ENCODE measurements around the gene PRSS38. TPM values are rescaled to one million over a fixed set of nuclear protein-coding genes. Genes with fewer than 3 reads are reported as not detected.

The PRSS38 gene
- total and polyA plus RNA-seq, 11 donors = not detected

DNA sequence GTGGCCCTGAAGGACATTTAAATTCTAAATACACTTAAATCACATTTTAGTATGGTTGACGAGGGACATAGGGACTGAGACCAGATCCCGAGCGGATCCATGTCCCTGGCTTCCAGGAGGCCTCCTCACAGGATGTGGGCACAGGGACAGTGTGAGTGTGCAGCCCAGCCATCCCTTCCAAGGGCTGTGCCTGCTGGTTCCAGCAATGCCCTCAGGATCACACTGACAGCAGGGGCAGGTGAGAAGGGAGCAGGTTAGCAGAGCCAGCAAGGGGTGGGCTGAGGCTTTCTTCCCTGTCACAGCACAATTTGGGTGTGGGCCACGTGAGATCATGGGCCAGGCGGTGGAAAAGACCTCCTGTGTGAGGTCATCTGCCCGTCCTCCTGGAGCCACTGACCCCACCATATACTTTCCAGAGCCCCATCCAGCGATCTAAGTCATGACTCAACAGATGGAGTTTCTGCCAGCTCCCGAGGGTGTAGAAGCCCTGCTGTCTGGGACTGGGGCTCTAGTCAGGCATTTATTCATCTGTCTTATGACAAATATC is 37.0 kb upstream of the PRSS38 start:
- Histone ChIP-seq H3K36me3 (peaks cover 0 to 40% (median 22%) of the 10 kb centered on the region in 9 donors), H3K27me3 (no peaks in the 10 kb centered on the region), H3K27ac (no peak overlapping the region), H3K4me3 (no peak overlapping the region), H3K4me1 (peaks cover 0 to 12% (median 0%) of the 10 kb centered on the region in 12 donors), H3K9me3 (no peaks in the 10 kb centered on the region)
- DNase-seq = peak in 1 of 5 donors; percentile 21
- peak in 1 of 4 donors; percentile 28 for ATAC-seq
- WGBS, 4 donors = 85 to 92% (median 89%) methylated on average over 7 to 8 of the region's 8 CpGs
- intact Hi-C loops (cut with DNase I) = no loop called here
- TF ChIP-seq, protein P1, sequence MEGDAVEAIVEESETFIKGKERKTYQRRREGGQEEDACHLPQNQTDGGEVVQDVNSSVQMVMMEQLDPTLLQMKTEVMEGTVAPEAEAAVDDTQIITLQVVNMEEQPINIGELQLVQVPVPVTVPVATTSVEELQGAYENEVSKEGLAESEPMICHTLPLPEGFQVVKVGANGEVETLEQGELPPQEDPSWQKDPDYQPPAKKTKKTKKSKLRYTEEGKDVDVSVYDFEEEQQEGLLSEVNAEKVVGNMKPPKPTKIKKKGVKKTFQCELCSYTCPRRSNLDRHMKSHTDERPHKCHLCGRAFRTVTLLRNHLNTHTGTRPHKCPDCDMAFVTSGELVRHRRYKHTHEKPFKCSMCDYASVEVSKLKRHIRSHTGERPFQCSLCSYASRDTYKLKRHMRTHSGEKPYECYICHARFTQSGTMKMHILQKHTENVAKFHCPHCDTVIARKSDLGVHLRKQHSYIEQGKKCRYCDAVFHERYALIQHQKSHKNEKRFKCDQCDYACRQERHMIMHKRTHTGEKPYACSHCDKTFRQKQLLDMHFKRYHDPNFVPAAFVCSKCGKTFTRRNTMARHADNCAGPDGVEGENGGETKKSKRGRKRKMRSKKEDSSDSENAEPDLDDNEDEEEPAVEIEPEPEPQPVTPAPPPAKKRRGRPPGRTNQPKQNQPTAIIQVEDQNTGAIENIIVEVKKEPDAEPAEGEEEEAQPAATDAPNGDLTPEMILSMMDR (IDR thresholded peaks at IDR 0.05) = no peak
- no peak for TF ChIP-seq POLR2A (IDR thresholded peaks at IDR 0.05)

DNA sequence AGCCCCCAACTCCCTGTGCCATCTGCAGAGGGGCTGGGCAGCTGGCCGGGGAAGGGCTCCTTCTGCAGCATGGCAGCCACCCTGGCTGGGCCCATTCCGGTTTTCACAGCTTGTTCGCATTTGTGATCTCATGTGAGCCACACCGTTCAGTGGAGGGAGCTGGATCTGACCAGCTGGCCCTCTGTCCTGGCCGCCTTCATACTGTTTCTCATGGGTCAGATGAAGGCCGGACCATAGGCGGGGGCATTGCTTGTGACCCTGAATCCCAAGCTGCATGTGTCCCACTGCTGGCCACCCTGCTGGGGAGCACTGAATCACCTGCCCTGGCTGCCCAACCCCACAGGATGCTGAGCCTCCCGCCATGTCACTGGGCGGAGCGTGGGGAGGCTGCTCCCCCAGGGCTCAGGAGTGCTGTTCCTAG is 36.4 kb upstream of the PRSS38 start:
- DNase-seq (peak in 1 of 5 donors; percentile 14), ATAC-seq (no peak)
- peaks cover 0 to 36% (median 22%) of the 10 kb centered on the region in 9 donors for H3K36me3 ChIP-seq
- H3K9me3 ChIP-seq = no peaks in the 10 kb centered on the region
- intact Hi-C loops (cut with DNase I) = no loop called here
- no peaks in the 10 kb centered on the region for H3K27me3 ChIP-seq
- 91 to 95% (median 92%) methylated on average over 4 to 10 of the region's 10 CpGs for WGBS, 4 donors
- TF ChIP-seq, protein P1 (IDR thresholded peaks at IDR 0.05) = no peak
- TF ChIP-seq POLR2A (IDR thresholded peaks at IDR 0.05) = no peak
- no peak overlapping the region for H3K4me3 ChIP-seq
- peaks cover 0 to 12% (median 0%) of the 10 kb centered on the region in 12 donors for H3K4me1 ChIP-seq
- H3K27ac ChIP-seq = no peak overlapping the region

GRCh38 chr1:227779685-227780084 is 35.8 kb upstream of the PRSS38 start:
- Histone ChIP-seq H3K9me3 (no peaks in the 10 kb centered on the region), H3K36me3 (peaks cover 0 to 33% (median 22%) of the 10 kb centered on the region in 9 donors), H3K27me3 (no peaks in the 10 kb centered on the region), H3K4me3 (no peak overlapping the region), H3K4me1 (peaks cover 0 to 10% (median 0%) of the 10 kb centered on the region in 12 donors), H3K27ac (no peak overlapping the region)
- DNase-seq = peak in 2 of 5 donors; percentile 1 to 11
- intact Hi-C loops (cut with DNase I) = no loop called here
- WGBS, 4 donors = 90 to 93% (median 92%) methylated on average over 7 of the region's 7 CpGs
- no peak for TF ChIP-seq POLR2A (IDR thresholded peaks at IDR 0.05)
- TF ChIP-seq, protein P1 (IDR thresholded peaks at IDR 0.05) = no peak
- ATAC-seq = no peak

DNA sequence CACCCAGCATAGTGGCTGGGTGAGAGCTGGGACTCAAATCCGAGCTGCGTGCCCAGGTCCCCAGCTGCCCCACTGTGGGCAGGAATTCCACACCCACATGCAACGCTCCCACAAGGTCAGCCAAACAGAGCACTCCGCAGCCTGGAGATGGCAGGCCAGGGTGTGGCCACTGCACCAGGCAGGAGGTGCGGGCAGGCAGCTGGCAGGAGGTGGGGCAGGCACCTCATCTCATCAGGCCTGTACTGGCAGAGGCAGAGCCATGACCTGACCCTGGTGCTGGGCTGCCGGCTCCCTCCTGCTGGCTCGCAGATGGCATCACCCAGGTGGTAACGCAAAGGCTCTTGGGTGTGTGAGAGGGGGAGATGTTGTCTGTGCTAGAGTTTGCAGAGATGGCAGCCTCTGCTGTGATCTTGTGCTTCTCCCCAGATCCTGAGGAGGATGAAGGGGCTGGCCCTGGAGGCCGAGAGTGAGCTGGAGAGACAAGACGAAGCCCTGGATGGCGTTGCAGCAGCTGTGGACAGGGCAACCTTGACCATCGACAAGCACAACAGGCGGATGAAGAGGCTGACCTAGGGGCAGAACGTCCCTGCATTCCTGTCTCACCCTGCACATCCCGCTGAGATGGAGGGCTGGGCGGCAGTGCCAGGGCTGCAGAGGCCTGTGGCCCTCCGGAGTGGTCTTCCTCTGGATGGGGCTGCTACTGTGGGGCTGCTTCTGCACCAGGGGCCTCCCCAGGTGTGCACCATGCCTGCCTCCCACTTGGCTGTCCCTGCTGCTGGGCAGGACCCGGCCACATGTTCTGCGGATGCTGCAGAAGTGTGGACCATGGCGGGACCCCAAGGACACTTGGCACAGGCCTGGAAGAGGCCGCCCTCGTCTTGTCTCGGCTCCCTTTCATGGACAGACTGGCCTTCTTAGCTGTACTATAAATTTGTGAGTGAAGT is 35.1 kb upstream of the PRSS38 start:
- Histone ChIP-seq H3K27ac (no peak overlapping the region), H3K36me3 (peaks cover 0 to 33% (median 22%) of the 10 kb centered on the region in 9 donors), H3K9me3 (no peaks in the 10 kb centered on the region), H3K27me3 (no peaks in the 10 kb centered on the region), H3K4me3 (no peak overlapping the region), H3K4me1 (peaks cover 0 to 10% (median 0%) of the 10 kb centered on the region in 12 donors)
- intact Hi-C loops (cut with DNase I) = no loop called here
- 75 to 89% (median 86%) methylated on average over 17 to 23 of the region's 23 CpGs for WGBS, 4 donors
- DNase-seq (peak in 2 of 5 donors; percentile 24 to 28), ATAC-seq (peak; percentile 37 to 69 (median 53))
- no peak for TF ChIP-seq POLR2A (IDR thresholded peaks at IDR 0.05)
- TF ChIP-seq, protein P1 (IDR thresholded peaks at IDR 0.05) = no peak
